ENCODE measurements around the gene LSM11.
"Not testable (repeated sequence)": the region's sequence is repeated elsewhere in the genome, so short reads cannot be mapped to it uniquely, and the experiment has no call there.

The LSM11 gene

GRCh38 chr5:157743163-157744050 lies at the start of gene LSM11:
Gene LSM11, plus strand, starts transcription at chr5:157743712. Its CDS starts 39 bp downstream, at chr5:157743751.
- DNase-seq = peak; percentile 59 to 69

GRCh38 chr5:157693816-157694215 lies 49.7 kb upstream of the LSM11 start:
- not testable (repeated sequence) for DNase-seq

GRCh38 chr5:157696154-157696553 lies 47.4 kb upstream of the LSM11 start:
- DNase-seq = not testable (repeated sequence)

DNA sequence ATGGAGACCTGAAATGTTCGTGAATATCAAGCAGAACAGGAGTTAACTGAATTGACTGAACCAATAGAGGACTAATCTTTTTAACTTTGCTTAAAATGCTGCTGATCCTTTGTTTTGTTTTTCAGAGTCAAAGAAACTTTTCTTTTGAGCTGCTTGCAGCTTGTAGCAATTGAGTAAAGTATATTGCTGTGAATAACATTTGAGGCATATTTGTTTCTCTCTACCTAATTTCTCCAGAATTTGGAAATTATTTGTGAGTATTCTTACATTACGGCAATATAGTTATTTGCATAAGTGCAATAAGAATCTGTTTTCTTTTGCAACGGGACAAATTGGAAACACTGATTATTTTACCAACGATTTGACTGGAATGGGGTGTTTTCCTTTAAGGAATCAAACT lies 44.8 kb upstream of the LSM11 start:
- not testable (repeated sequence) for DNase-seq

DNA sequence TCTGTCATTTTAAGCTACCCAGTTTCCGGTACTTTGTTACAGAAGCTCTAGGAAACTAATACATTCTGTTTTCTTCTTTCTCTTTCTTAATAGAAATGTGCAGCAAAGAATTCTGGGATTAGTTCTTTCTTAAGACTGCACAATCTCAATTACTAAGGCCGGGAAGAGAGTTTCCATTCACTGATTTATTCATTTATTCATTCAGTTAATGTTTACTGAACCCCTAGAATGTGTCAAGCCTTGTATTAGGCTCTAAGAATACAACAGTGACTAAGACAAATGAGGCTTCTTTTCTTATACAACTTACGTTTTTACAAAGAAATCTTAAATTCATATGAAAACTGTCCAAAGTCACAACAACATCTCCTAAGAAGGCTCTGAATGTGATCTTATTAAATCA lies 39.8 kb upstream of the LSM11 start:
- DNase-seq = no peak

- no peak for DNase-seq
Measured at GRCh38 chr5:157708866-157709265, 34.6 kb upstream of the LSM11 start.

- DNase-seq = no peak
Measured at GRCh38 chr5:157709346-157709745, 34.2 kb upstream of the LSM11 start.

- DNase-seq = no peak
Measured at GRCh38 chr5:157710431-157710830, 33.1 kb upstream of the LSM11 start.

GRCh38 chr5:157710882-157711281 lies 32.6 kb upstream of the LSM11 start:
- no peak for DNase-seq

GRCh38 chr5:157713830-157714595 lies 29.5 kb upstream of the LSM11 start:
- DNase-seq = no peak

- no peak for DNase-seq
Measured at GRCh38 chr5:157714596-157714864, 29.0 kb upstream of the LSM11 start.

GRCh38 chr5:157718519-157718918 lies 25.0 kb upstream of the LSM11 start:
- peak in 1 of 2 experiments; percentile 3 for DNase-seq

DNA sequence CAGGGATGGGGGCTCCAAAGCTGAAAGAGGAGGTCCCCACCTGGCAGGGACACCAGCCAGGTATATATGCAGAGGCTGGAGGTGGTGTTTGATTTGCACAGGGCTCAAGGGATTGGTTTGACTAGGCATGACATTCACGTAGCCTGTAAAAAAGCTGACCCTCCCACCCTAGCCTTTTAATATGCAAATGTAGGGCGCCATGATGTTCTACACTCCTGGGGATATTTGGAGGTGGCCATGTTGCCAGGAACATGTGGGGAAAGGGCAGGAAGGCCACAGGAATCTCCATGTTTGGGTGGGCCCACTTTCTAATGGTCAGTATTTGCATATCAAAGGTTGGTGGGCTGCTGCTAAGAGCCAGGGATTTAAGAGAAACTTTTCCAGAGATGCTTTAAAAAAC lies 24.3 kb upstream of the LSM11 start:
- DNase-seq = no peak

DNA sequence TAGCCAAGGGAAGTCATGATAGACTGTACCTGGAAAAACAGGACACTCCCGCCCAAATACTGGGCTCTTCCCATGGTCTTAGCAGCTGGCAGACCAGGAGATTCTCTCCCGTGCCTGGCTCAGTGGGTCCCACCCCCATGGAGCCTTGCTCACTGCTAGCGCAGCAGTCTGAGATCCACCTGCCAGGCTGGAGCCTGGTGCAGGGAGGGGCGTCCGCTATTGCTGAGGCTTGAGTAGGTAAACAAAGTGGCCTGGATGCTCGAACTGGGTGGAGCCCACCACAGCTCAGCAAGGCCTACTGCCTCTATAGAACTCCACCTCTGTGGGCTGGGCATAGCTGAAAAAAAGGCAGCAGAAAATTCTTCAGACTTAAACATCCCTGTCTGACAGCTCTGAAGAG lies 22.4 kb upstream of the LSM11 start:
- DNase-seq = no peak

GRCh38 chr5:157722895-157723294 lies 20.6 kb upstream of the LSM11 start:
- DNase-seq = not testable (repeated sequence)

GRCh38 chr5:157726607-157727006 lies 16.9 kb upstream of the LSM11 start:
- DNase-seq = not testable (repeated sequence)

DNA sequence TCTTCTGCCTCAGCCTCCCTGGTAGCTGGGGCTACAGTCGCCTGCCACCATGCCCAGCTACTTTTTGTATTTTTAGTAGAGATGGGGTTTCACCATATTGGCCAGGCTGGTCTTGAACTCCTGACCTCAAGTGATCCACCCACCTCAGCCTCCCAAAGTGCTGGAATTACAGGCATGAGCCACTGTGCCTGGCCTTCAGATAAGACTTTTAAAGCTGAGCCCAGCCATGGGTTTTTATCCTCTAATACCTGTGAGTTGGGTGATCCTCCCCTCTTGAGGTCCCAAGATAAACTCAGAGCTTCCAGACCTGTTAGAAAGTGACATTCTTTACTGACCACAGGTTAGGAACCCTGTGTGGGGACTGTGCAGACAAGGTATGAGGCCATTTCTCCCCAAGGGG lies 15.7 kb upstream of the LSM11 start:
- DNase-seq = not testable (repeated sequence)

- DNase-seq = no peak
Measured at GRCh38 chr5:157729858-157730257, 13.7 kb upstream of the LSM11 start.

- DNase-seq = no peak
Measured at GRCh38 chr5:157730900-157731271, 12.6 kb upstream of the LSM11 start.

DNA sequence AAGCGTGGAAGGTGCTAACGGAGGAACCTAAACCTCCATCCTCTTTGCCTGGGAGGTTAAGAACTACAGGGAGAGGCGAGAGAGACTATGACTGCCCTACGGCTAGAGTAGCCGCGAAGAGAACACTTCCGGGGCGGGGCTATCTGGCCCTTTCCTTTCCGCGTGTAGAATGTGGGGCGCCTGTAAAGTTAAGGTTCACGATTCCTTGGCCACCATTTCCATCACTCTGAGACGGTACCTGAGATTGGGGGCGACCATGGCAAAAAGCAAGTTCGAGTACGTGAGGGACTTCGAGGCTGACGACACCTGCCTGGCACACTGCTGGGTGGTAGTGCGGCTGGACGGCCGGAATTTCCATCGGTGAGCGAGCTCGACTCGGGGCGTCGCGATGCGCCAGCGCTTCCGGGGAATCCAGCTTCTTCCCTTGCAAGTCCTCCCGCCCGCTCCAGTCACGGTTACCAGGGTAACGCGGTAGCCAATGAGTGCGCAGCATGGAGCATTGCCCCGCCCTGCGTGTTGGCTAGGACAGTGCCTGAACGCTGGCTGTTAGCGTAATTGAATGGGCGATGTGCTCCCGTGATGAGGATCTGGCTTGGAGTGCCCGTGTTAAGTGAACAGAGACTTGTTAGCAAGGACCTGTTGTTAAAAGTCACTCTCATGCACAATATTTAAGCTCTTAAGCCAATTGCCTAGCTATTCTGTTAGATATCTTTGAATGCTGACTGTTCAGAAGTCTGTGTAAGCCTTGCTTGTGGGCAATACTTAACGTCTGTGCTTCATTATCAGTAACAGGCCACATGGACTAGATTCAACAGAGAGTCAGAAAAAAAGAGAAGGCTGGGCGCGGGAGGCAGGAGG lies 12.0 kb upstream of the LSM11 start, which contains the start of gene THG1L:
TSS of gene THG1L (plus strand) at position 149 of the 858 bp plus-strand sequence. CDS start at position 170, 21 bp downstream.
- peak; percentile 95 to 98 for DNase-seq

DNA sequence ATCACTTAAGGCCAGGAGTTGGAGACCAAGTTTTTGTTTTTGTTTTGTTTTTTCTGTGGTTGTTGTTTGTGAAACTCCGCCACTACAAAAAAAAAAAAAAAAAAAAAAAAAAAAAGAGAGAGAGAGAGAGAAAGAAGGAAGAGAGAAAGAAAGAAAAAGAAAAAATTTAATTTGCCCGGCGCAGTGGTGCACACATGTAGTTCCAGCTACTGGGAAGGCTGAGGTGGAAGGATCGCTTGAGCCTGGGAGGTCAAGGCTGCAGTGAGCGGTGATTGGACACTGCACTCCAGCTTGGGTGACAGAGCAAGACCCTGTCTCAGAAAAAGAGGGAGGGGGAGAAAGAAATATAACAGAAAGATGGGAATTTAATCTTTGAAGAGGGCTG lies 11.4 kb upstream of the LSM11 start:
- DNase-seq = no peak

- DNase-seq = no peak
Measured at GRCh38 chr5:157732596-157733262, 10.8 kb upstream of the LSM11 start.

GRCh38 chr5:157734436-157734835 lies 9.1 kb upstream of the LSM11 start:
- DNase-seq = no peak
